C4-2B (cell line): ENCODE measurements around the gene C19orf67.

Experiments used
- H3K27ac ChIP-seq: fragments of 450-650 bp; 2 replicates; pipeline ENCODE4 v1.5.1; 2017
- ZFX ChIP-seq: fragments of 450-650 bp; IDR thresholded peaks from 2 replicates; pipeline ENCODE4 v1.6.1; 2017
- TF ChIP-seq, protein P1 (sequence below): fragments of 450-650 bp; conservative IDR thresholded peaks from 2 replicates; pipeline ENCODE4 v1.5.1; 2017; ENCODE audit warnings: mild to moderate bottlenecking

C19orf67 gene

DNA sequence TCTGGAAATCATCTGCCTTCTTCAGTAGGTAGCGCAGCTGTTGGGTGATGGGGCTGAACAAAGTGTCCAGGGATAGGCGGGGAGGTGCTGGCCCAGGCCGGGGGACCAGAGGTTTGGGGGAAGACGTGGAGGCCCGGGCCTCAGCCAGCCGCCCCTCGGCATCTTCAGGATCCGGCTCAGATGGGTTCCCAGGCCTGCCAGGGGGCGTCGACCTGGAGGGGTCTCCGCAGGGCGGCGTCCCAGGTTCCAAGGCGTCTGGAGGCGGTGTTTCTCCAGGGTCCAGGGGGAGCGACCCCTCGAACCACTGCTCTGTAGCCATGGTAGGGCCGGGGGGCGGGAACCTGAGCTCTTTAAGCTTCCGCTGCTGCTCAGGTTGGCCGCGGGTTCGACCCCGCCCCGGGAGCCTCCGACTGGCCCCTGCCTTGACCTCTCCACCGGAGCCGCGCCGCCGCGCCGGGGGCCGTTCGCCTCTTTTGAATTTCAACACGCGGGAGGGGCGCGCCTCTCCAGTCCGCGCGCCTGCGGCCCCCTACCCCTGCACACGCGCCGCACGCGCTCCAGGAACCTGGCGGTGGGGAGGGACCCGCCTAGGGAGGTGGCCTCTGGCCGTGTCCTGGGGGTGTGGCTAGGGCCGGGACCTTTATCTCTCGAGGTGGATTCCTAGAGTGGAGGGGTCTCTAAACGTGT lies at the start of gene C19orf67:
C19orf67 (minus strand) TSS at position 475 of the 687 bp plus-strand sequence; CDS start at position 319, 156 bp downstream.
- H3K27ac ChIP-seq = no peak within 1 kb of the TSS
- TF ChIP-seq, protein P1, sequence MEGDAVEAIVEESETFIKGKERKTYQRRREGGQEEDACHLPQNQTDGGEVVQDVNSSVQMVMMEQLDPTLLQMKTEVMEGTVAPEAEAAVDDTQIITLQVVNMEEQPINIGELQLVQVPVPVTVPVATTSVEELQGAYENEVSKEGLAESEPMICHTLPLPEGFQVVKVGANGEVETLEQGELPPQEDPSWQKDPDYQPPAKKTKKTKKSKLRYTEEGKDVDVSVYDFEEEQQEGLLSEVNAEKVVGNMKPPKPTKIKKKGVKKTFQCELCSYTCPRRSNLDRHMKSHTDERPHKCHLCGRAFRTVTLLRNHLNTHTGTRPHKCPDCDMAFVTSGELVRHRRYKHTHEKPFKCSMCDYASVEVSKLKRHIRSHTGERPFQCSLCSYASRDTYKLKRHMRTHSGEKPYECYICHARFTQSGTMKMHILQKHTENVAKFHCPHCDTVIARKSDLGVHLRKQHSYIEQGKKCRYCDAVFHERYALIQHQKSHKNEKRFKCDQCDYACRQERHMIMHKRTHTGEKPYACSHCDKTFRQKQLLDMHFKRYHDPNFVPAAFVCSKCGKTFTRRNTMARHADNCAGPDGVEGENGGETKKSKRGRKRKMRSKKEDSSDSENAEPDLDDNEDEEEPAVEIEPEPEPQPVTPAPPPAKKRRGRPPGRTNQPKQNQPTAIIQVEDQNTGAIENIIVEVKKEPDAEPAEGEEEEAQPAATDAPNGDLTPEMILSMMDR = no peak
- no peak for TF ChIP-seq ZFX

DNA sequence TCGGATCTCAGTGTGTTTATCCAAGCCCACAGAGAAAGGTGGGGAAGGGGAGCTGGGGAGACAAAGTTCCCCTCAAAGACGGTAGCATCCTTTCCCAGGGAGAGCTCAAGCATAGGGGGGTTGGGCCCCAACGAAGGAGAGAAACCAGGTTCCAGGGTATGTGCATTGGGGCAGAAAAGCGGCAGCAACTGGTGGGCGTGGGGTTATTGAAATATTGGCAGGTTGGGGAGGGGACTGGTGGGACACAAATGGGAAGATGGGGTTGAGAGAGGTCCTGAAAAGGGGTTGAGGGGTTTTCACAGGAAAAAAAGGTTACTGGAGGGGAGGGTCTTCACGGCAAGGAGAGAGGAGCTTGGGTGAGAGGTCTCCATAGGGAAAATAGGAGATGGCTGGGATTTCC lies 49.8 kb upstream of the C19orf67 start:
- TF ChIP-seq, protein P1 = no peak
- no peak for TF ChIP-seq ZFX
- H3K27ac ChIP-seq = peak overlapping the region; percentile 84

DNA sequence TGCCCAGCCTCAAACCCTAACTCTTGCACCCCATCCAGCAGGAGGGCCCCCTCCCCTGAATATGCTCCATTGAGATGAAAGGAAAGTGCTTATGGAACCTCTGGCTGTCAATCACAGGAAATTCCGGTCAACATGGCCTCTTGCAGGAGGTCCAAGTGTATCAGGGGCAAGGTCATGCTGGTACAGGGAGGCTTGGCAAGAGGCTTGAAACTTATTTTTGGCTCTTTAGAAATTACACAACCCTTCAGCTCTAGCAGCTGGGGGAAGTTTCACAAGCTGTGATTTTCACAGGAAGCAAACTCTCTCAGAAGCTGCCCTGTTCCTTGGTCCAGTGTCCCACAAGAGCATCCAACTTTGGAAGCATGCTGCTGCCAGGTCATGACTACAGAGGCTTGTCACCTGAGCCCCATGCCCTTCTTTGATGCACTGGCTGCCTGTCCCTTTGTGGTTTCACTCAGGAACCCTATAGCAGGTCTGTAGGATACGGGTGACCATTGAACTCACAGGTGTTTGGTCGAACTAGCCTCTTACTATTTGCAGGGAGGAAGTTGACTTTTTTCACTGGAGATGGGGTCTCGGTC lies 42.4 kb upstream of the C19orf67 start:
- no peak overlapping the region for H3K27ac ChIP-seq
- no peak for TF ChIP-seq ZFX
- TF ChIP-seq, protein P1 = no peak

DNA sequence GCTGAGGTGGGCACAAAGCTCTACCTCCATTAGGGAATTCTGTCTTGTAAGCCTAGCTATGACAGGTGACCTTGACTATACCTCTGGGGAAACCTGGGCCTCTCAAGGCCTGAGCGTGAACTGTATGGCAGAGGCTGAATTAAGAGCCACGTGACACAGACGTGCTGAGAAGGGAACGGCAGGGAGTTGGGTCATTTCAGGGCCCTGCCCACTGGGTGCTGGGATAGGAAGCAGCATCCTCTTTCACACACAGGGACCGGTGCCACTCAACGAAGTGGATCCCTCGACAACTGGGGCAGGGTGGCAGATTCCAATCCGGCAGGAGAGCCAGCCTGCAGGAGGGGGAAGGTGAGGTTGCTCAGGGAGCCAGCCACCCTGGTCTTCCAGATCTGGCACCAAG lies 41.6 kb upstream of the C19orf67 start:
- no peak overlapping the region for H3K27ac ChIP-seq
- TF ChIP-seq ZFX = no peak
- TF ChIP-seq, protein P1 = no peak

DNA sequence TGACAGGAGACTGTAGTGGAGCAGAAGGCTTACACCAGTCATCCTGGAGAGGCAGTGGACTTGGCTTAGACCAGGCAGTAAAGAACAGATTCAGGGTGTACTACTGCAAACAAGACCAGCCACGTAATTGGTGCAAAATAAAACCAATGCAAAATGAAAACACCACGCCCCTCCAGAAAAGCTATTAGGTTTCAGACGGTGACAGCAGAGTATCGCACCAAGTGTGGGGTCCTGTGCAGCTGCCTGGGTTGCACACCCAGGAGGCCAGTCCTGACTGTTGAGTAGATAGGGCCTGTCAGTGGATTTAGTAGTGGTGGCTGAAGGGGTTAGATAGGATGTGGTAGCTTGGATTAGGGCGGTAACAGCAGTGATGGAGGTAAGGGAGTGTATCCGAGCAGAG lies 37.3 kb upstream of the C19orf67 start:
- H3K27ac ChIP-seq = no peak overlapping the region
- no peak for TF ChIP-seq ZFX
- TF ChIP-seq, protein P1 = no peak

DNA sequence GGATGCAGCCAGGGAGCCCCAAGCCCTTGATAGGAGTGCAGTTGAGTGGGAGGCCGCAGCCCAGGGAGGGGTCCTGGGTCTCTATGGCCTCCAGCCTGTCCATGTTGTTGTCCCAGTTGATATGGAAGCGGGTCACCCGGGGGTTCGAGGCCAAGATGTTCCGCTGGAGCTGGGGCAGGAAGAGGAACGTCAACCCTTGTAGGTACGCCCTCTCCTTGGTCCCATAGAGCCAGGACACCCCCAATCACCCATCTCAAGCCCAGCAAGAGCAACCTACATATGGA lies 34.9 kb upstream of the C19orf67 start:
- no peak overlapping the region; the same call in 1 of the 2 replicates for H3K27ac ChIP-seq
- no peak for TF ChIP-seq ZFX
- TF ChIP-seq, protein P1 = no peak

DNA sequence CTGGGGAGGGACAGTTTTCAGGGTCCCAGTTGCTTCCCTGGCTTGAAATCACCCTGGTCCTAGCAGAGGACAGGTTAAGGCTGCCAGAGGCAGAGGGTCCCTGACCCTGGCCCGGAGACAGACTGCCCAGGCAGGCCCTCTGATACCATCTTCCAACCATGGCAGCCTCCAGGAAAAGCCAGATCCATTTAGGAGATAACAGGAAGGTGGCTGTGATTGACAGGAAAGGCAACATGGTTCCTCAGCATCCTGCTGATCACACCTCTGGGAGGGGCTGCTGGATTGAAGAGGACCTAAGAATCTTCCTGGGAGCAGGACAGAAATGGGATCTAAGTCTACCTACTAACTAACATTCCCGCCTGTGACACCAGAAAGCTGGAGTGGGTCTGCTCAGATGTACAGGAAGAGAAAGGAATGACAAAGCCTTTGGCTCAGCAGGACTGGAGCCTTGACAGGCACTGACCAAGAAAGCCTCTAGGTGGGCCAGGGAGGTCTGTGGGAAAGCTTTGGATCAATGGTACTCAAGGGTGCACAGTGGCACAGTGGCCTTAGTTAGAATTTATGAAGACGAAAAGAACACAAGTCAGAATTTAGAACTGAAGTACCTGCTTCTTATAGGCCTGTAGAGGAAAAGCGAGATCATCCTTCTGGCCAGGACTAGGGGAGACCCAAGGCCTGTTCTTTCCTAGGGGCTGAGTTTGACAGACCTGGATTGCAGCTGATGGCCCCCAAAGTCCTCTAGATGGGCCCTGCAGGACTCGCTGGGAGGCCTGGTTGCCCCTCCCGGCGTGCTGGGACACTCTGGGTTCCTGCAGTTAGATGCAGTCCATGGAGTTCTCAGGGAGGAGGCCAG lies 34.3 kb upstream of the C19orf67 start:
- TF ChIP-seq ZFX = no peak
- TF ChIP-seq, protein P1 = no peak
- H3K27ac ChIP-seq = peak overlapping the region; percentile 91
